Inferior parietal cortex (tissue), 1 donor: ENCODE data around the gene RFTN1.

Experiments
- DNase-seq: peaks from one replicate; pipeline ENCODE4 v3.0.0-alpha.2; 2016; ENCODE audit errors: extremely low spot score

RFTN1 gene

DNA sequence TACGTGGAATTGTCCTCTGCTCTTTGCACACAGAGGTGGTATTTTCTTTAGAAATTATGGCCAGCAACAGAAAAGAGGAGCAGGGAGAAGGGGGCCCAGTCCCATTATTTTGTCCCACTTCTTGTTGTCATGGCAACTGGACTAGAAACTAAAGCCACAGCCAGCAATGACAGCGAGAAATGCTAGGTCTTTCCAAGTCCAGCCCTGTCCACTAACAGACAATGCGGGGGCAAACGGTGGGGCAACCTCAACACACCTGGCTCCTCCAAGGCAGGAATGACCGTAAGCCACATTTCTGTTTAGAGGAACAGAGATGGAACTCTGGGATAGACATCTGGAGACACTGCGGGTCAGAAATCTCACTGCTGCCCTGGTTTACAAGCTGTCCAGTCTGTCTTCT, 107.3 kb downstream of the RFTN1 start:
- DNase-seq = no peak

DNA sequence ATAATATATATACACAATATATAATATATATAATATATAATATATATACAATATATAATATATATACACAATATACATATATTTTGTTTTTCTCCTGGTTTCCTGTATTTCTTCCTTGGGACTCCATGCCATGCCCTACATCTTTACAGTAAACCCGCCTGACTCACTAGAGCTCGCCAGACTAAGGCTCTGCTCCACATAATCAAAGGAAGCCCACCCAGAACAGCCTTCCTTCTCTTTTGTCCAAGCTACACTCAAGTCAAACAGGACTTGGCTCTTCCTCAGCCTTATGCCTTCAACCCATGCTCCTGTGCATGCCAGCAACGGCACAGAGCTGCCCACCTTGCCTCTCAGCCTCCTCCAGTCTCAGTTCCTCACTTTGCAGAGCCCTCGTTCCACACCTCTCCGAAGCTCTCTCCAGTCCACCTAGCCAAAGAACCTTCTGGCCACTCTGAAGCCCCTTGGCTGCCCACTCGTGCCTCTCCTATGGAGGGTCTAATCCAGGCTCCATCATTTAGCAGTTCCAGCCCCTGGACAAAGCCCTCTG, 109.1 kb downstream of the RFTN1 start:
- DNase-seq = no peak

DNA sequence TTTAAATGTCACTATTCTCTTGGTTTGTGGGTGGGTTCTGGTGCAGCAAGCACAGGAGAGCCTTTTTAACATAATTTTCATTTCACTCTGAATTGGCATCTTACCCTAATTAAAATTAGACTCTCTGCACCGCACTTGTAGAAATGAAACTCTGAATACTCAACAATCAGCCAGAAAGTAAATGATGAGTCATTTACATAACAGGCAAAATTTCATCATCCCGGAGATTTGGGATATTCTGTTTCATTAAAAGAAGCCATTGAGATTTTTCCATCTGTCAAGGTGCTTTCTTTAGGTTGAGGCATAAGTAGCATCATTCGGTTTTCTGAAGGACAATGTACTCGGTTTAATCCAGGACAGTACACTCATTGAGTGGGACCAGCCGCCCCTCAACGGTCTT, 111.0 kb downstream of the RFTN1 start:
- DNase-seq = no peak

DNA sequence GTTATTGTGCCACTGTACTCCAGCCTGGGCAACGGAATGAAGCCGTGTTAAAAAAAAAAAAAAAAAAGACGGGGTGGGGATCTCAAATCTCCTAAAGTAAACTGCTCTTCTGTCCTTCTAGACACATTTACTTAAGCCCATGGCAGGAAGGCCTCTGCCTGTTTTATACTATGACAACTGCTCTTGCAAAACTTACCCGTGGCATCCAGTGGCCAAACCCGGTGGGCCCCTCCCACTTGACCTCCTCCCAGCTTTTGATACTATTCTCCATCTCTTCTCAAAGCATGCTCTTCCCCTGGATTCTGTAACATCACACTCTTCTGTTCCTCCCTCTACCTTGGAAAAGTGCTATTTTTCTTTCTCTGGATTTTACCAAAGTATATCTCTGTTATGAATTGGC, 112.2 kb downstream of the RFTN1 start:
- no peak for DNase-seq

DNA sequence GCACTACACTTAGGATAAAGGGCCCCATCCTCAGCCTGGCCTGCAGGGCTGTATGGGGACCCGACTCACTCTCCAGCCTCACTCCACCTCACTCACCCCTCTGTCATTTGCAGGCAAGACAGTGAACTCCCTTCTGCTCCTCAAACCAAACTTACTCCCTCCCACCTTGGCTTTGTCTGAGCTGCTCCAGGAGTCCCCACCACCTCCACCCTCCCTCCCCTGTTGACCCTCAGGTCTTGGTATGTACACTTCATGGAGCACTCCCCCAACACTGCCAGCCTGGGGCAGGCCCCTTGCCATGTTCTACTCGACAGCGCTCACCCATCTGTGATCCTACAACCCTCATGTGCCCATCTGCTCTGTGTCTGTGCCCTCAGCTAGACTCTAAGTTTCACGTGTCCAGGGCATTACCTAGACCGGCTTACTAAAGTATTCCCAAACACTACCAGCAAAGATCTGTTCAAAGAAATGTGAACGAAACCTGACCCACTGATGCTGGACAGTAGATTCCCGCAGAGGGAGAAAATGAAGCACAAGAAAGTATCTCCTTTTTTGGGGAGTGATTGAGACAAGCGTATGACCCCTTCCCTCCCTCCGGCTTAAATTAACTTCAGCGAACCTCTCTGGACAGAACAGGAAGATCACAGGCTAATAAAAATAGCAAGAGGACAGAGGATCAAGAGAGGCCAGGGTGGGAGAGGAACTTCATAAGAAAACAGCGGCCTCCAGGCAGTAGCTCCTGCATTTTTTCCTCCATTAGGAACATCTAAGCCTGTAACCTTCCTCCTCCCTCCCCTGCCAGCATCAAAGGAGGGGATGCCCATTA, 113.2 kb downstream of the RFTN1 start:
- DNase-seq = no peak

DNA sequence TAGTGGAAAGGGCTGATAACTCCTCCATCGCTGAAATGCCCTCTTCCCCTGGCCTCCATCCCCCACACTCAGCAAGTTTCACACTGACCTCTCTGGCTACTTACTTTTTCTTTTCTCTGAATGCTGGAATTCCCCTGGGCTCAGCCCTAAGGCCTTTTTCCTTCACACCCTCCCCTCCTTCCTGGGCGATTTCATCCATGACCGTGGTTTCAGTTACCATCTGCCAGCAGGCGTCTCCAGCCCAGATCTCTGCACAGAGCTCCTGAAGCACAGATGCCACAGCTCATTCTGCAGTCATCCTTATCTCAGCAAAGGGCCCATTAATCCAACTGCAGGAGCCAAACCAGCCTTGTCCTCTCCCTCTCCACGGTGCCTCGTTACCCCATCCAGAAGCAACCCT, 114.0 kb downstream of the RFTN1 start:
- DNase-seq = no peak

DNA sequence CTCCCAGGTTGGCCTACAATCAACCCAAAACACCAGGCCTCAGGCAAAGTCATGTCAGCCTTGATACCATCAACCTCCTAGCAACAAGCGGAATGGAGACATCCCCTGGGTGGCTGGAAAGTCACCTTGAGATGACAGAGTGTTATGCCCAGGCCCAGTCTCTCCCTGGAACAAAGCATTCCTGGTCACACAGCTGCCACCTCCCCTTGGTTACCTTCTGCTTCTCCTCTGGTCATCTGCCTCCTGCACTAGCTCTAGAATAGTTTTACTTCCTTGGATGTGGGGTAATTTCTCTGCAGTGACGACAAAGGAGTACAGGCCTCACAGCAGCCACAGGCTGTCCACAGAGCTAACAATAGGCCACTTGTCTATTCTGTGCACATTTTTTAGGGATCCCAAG, 114.9 kb downstream of the RFTN1 start:
- no peak for DNase-seq

DNA sequence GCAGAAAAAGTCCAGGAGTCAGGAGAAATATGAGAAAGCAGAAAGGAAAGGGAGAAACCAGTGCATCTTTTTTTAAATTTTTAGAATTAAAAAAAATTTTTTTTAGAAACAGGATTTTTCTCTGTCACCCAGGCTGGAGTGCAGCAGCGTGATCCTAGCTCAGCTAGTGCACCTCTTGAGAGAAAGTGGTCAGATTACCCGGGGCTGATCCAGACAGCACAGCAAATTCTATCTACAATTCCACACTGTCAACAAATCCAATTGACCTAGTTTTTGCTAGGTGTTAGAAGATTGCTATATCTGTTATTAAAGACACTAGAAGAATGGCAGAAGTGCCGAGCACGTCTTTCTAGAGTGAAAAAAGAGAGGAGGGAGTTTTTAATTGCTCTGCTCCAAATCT, 117.3 kb downstream of the RFTN1 start:
- DNase-seq = no peak

DNA sequence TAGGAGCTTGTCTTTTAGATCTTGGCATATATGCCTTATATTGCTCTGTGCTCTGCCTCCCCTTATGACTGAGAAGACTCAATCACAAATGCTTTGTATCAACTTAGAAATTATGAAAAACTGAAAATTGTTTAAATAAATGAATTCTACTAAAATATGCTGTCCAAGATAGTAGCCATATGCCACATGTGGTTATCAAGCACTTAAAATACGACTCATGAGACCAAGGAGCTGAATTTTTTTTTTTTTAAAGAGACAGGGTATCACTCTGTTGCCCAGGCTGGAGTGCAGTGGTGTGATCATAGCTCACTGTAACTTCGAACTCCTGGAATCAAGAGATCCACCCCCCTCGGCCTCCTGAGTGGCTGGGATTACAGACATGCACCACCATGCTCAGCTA, 118.3 kb downstream of the RFTN1 start:
- no peak for DNase-seq

DNA sequence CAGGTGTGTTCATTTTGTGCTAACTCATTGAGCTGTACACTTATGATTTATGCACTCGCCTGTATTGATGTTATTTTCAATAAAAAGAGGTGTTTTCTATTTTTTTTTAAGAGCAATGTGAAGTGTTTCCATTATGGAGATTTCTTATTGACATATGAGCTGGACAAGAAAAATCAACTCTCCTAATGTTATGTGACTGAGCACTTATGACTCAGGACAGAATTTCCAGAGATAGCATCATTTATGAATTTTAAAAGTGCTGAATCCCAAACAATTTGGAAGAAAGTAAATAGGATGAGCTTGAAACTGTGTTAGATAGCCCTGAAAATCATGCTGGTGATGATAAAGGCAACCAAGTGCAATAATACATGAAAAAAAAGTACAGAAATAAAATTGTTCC, 118.9 kb downstream of the RFTN1 start:
- no peak for DNase-seq

DNA sequence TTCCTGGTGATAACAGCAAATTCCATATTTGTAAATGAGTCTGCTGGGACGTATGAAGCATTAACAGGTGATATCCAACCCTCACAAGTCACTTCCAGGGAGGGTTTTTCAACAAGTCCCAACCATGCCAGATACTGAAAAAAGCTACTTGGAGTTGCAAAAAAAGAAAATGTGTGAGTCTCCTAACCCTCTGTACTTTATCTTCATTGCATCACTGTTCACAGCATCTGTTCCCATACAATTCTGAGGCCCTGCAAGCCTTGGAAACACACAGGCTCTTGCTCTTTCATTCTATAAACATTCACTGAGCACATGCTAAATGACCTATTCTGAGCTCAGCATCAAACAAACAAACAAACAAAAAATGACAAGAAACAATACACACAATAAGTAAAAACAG, 120.8 kb downstream of the RFTN1 start:
- DNase-seq = no peak

DNA sequence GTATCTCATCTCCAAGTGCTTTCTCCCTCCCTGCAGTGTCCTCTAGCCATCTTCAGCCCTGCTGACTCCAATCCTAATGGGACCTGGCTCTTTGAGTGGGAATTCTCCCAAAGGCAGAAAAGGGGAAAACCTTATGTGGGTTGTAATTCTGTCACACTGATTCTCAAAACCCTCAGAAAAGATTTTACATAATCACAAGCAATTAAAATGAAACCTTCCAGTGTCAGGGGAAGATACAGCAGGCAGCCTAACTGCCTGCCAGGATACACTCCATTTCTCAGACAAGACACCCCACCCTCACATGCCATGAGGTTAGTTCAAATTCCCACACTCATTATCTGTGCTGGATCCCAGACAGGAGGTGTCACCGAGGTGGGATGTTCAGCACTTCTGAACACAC, 121.4 kb downstream of the RFTN1 start:
- DNase-seq = no peak

DNA sequence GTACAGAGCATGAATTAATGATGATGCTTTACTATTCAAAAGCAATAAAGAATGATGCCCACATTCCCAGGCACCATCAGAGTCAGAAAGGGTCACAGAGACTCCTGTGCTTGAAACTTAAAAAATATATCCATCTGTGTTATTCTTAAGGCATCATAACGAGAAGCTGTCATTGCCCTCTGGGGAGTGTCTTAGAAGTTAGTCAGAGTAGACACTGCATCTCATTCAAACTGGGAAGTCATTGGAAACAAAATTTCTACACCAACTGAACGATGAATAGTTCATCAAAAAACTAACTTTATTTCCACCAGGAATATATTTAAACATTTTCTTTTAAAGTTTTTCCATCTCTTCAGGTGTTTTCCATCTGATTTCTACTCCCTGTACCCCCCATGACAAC, 122.9 kb downstream of the RFTN1 start:
- DNase-seq = no peak

DNA sequence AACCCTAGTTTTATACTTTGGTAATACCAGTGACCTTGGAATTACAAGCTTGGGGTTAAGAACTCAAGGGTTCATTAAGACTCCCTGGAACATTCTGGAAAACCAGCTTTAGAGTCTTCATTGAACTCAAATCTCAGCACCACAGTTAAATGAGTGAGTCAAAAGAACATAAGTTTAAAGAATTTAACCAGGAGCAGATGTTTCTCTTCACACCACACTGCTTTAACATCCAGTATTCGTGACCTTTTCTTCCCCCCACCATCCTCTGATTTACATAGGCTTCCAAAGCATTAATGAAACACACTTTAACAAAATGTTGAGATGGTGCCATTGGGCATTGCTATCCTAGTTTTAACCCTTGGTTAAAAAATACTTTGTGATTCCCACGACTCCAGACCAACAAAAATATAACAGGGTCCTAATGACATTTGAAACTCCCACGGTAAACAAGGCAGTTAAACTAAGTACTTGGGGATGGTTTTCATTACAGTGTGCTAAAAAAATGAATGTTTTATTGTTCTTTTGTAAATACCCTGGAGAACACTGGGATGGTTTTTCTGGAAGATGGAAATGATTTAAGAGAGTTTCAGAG, 124.6 kb downstream of the RFTN1 start:
- no peak for DNase-seq

DNA sequence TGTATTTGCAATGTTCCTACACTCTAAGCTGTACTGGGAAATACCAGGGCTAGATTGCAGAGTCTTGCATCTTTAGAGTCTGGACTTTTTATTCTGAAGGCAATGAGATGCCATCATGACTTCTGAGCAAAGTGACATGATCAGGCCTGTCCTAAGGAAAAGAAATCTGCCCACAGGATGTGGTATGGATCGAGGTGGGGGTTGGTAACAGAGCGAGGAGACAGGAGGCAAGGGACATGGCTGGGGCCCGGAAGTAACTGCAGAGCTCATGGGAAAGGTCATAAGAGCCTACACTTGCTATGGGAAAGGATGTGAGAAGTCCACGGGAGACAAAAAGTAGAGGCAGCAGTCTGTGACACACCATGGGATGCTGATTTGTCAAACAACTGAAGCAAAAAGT, 126.9 kb downstream of the RFTN1 start:
- no peak for DNase-seq

DNA sequence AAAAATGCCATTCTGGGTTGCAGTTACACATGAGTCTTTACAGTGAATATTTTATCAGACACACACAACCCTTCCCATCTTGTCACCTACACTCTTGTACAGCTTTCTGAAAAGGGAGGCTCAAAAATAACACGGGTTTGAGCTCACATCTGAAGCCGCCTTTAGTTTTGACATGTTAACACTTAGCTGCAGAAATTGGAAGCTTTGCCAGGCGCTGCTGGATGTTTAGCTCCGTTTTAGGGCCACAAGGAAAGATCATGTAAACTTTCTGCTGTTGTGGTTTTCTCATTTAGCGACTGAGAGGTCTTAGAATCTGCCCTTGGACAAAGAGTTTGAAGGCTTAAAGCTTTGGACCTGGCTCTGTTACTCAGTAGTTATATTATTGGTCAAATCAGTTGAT, 128.3 kb downstream of the RFTN1 start:
- no peak for DNase-seq

DNA sequence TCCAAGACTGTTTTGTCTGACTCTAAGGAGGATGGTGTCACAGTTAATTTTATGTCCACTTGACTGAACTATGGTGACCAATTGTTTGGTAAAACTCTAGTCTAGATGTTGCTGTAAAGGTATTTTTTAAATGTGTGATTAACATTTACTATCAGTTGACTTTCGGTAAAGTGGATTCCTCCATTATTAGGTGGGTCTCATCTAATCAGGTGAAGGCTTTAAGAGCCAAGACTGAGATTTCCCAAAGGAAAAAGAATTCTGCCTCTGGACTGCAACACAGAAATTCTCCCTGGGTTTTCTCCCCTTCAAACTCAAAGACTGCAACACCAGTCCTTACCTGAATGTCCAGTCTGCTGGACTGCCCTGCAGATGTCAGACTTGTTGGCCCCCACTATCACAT, 129.6 kb downstream of the RFTN1 start:
- DNase-seq = no peak

DNA sequence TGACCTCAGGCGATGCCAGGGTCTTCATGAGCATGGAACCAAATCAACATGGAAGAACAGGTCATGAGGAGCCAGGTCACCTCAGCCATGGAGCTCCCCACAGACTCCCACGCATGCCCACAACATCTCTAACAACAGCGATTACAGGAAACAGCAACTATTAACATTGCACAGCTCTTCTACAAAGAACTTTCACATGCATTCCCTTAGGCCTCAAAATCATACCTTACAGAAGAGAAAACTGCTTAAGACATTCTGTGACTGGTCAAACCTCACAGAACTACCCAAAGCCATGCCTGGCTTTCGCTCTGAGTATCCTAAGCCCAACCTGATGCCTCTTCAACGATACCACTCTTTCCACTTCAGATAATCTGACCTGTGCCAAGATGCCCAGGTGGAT, 130.7 kb downstream of the RFTN1 start:
- no peak for DNase-seq

DNA sequence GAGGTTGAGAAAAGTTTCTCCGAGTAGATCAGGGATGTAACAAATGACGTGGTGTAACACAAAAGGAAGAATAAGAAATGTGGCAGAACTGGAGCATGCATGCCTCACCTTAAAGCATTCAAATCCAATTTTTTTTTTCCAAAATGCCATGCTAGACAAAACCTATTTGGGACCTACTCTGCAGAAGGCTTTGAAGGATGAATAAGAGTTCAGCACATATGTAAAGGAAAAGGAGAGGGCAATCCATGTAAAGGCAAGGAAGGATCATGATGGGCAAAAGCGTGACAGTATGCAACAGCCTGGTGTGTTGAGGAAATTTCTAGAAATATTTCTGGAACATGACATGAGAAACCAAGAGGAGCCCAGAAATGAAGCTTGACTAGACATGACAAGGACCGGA, 132.1 kb downstream of the RFTN1 start:
- DNase-seq = no peak

DNA sequence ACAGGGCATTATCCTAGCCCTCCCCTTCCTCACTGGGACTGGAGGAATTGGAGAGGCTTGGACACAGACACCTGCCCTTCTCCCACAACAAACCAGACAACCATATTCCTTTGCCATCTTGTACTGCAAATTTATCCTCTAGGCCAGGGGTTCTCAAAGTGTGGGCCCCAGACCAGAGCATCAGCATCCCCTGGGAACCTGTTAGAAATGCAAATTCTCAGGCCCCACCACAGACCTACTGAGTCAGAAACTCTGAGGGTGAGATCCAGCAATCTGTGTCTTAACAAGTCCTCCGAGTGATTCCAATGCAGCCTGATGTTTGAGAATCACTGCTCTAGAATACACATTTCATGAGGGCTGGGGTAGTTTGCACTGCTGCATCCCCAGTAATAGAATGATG, 133.1 kb downstream of the RFTN1 start:
- DNase-seq = no peak

DNA sequence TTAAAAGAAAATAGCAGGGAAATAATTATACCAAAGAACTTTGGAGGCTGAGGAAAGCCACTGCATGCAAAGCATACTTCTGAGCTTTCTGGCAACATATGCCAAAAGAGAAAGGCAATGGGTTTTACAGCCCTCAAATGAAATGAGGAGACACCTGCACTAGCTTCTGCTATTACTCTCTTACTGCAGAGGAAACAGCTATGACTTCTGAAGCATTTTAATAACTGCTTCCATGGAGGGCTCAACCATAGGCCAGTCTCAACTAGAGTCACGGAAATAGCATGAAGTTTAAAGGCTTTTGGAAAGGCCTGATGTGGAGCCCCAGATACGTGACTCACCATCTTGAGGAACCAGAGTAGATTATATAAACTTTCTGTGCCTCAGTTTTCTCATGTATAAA, 133.7 kb downstream of the RFTN1 start:
- no peak for DNase-seq

DNA sequence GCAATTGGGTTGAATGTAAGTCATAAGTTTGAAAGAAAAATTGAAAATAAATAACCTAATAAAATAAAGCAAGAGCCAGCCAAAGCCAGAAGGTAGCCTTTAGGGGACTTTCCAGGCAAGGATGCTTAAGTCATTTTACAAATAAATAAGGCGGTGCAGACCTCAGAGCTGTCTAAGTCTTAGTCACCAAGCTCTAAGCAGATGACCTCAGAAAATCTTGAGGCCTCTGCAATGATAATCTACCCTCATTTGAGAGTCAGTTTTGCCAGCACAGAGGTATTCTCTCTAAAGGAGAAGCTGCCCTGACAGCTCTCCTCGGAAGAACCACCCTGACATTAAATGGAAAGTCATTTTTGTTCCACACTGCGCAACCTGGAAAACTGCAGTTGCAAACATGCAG, 134.6 kb downstream of the RFTN1 start:
- no peak for DNase-seq

DNA sequence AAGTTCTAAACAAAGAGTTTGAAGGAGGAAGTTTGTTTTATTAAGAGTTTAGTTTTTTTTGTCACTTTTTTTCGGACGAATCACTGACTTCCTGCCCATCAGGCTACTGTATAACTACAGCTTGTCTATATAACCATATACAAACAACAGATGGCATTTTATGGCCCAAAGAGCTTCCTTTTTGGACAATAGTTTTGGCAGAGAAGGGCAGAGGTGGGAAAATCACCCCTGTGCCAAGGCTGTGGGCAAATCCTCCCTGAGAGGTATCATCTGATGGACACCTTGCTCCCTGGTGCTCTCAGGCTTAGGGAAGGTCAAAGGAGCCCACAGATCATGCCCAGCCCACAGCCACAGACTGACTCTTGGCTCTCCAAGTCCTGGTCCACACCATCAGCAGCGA, 135.1 kb downstream of the RFTN1 start:
- DNase-seq = no peak
